Activated T-helper 1 cell treated with anti-CD3 and anti-CD28 coated beads, Interleukin-2, amount 50 U/mL, for 16 hours (primary cell): ENCODE measurements around the gene MIA.
"Not testable (repeated sequence)": the region's sequence is repeated elsewhere in the genome, so short reads cannot be mapped to it uniquely, and the experiment has no call there.

Experiments used
- DNase-seq, 2 donors: peaks; one replicate each; pipeline ENCODE4 v3.0.0-alpha.2; 2020; ENCODE audit warnings: low read depth in 1 of 2, low spot score in 1 of 2

Gene MIA

DNA sequence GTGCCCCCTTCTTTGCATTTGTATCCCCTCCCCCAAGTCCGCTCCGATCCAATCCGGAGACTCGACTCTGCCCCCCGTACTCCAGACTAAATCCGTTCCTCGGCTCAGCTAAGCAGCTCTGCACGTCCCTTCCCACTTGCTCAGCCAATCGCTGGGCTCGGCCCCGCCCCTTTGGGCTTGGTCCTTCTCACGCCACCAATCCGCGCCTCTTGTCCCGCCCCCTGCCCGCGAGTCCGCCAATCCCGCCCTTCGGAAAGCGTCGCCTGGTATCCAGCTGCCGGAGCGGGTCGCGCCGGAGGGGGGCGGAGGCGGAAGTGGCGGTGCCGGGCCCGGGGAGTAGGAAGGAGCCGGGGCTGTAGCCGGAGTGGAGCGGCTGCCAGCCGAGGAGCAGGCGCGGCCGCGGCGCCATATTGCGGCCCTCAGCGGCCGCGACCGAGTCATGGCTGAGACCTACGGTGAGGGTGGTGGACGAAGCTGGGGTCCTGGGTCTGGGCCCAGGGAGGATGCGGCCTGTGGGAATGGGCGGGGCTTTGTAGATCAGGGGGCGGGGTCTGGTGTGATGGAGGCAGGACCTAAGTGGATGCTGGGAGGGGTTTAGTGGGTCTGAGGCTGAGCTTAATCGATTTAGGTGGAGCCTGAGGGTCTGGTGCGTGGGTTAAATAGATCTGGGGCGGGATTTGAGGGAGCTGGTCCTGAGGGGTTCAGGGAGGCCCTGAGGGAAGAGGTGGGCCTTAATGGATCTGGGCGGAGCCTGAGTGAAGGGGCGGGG, 2.8 kb downstream of the MIA start, which contains the start of gene RAB4B:
TSS of gene RAB4B (plus strand) at position 311 of the 769 bp plus-strand sequence. CDS start at position 440, 129 bp downstream.
- peak; percentile 100 for DNase-seq

DNA sequence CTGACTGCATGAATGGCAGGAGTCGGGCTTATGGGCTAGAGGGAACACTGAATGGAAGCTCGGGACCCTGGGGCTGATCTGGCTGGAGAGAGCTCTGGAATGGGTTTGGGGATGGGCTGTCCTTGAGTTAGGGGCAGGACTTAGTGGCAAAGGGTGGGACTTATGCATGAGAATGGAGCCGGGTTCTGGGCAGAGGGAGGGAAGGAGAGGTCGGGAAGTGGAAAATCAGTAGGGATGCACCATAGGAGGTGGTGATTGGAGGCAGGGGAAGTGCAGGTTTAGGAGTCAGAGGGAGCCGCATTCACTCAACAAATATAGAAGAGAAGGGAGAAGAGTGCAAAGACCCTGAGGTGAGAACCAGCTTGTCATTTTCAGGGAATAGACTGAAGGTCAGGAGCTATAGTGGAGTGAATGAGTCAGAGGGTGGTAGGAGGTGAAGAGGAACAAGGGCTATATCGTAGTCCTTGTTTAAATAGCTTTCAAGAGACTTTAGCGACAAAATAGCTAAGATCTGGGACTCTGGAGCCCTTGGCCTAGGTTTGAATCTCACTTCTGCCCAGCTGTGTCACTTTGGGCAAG, 3.5 kb downstream of the MIA start:
- no peak for DNase-seq

DNA sequence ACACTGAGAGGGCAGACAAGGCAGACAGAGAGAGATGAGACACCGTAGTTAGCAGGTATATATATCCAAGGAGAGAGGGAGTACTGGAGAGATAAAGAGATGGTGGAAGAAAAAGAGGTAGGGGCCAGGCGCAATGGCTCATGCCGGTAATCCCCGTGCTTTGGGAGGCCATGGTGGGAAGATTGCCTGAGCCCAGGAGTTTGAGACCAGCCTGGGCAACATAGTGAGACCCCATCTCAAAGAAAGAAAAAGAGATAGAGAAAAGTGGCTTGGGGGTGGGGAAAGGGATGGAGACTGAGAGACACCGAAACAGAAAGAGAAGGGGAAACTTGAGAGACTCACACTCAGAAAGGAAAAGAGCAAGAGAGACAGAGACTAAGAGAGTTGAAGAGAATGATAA, 5.3 kb downstream of the MIA start:
- DNase-seq, result no peak

DNA sequence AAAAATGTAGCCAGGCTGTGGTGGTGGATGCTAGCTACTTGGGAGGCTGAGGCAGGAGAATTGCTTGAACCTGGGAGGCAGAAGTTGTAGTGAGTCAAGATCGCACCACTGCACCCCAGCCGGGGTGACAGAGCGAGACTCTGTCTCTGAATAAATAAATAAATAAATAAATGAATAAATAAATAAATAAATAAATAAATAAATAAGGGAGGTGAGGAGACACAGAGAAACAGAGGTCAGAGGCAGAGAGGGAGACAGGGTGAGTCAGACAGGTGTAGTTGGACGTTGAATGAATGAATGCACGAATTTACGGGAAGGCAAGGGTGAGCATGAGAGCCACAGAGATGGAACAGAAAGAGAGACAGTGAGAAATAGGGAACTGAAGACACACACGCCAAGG, 5.8 kb downstream of the MIA start:
- no peak for DNase-seq

DNA sequence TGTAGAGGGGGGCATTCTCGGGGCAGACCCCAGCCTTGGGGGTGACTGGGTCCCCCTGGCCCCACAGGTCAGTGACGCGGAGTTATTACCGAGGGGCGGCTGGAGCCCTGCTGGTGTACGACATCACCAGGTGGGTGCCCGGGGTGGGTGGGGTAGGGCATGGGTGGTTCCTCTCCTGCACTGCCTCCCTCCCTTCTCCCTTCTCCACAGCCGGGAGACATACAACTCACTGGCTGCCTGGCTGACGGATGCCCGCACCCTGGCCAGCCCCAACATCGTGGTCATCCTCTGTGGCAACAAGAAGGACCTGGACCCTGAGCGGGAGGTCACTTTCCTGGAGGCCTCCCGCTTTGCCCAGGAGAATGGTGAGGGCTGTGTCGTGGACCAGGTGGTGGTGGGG, 8.4 kb downstream of the MIA start:
- DNase-seq, result no peak

DNA sequence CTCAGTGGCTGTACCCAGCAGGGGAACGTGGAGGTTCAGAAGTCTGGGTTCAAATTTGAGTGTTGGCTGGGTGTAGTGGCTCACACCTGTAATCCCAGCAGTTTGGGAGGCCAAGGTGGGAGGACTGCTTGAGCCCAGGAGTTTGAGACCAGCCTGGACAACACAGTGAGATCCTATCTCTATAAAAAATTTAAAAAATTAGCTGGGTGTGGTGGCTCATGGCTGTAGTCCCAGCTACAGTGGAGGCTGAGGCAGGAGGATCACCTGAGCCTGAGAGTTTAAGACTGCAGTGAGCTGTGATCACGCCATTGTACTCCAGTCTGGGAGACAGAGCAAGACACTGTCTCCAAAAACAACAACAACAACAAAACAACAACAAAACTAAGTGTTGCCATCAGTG, 8.8 kb downstream of the MIA start:
- not testable (repeated sequence) for DNase-seq

DNA sequence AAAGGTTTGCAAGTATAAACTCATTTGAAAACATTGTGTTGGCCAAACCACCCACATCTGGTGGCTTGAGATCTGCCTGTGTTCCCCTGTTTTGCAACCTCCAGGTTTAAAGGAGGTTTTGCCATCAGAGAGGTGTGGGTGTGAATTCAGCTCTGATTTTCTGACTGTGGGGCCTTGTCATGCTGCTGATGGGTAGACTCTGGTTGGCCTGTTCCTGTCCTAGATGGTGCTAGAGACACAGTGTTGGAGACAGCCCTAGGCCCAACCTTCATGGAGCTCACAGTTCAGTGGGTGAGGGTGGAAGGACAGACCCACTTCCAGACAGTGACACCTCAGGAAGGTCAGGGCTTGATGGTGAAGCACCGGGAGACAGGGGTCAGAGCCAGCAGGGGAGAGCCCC, 10.2 kb downstream of the MIA start:
- no peak for DNase-seq

DNA sequence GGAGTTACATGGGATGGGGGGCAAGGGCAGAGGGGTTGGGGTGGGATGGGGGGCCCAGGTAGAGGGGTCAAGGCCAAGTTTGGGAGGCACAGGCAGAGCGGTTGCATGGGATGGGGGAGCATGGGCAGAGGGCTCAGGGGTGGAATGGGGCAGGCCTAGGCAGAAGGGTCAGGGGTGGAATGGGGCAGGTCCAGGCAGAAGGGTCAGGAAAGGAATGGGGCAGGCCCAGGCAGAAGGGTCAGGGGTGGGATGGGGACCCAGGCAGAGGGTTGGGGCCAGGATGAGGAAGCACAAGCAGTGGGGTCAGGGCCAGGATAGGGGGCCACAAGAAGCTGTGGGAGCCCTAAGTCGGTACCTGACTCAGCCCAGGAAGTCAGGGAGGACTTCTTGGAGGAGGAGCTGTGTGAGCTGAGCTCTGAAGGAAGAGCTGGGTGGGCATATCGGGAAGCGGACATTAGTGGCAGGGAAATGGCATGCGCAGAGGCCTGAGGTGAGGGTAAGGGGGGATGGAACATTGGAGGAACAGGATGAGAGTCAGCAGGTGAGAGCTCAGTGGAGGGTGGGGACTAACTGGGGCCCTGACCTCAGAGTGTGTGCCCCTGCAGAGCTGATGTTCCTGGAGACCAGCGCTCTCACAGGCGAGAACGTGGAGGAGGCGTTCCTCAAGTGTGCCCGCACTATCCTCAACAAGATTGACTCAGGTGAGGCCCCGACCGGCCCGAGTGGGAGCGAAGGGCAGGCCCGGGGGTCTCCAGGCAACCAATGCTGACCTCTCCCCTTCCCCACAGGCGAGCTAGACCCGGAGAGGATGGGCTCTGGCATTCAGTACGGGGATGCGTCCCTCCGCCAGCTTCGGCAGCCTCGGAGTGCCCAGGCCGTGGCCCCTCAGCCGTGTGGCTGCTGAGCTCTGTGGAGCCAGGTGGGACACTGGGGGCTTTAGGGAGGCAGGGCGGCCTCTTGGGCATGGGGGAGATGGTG, 11.0 kb downstream of the MIA start:
- no peak for DNase-seq

DNA sequence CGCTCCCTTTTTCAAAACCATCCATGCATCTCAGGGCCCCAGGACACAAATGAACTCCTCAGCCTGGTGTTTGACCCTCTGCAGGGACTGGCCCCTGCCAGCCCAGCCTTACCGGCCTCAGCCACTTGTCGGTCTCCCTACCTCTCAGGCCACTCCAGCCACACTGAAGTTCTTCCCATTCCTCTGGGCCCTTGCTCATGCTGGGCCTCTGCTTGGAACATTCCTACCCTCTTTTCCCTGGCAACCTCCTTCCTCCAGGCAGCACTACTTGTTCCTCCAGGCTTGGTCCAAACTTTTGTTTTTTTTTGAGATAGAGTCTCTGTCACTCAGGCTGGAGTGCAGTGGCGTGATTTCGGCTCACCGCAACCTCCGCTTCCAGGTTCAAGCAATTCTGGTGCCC, 16.0 kb downstream of the MIA start:
- DNase-seq, result no peak

DNA sequence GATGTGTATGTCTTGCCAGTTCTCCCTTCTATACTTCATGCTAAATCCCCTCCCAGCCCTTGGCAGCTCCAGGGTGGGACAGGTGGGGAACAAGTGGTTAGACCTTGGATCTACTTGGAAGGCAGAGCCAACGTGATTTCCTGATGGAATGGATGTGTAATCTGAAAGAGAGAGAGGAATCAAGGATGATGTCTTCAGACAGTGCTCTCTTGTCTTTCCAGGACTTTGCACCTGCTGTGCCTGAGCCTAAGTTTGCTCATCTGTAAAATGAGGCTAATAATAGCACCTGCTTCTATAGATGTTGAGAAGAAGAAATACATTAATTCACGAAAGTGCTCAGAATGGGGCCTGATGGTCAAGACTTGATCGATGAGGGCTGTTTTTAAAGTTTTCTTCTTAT, 16.7 kb downstream of the MIA start:
- DNase-seq, result no peak

DNA sequence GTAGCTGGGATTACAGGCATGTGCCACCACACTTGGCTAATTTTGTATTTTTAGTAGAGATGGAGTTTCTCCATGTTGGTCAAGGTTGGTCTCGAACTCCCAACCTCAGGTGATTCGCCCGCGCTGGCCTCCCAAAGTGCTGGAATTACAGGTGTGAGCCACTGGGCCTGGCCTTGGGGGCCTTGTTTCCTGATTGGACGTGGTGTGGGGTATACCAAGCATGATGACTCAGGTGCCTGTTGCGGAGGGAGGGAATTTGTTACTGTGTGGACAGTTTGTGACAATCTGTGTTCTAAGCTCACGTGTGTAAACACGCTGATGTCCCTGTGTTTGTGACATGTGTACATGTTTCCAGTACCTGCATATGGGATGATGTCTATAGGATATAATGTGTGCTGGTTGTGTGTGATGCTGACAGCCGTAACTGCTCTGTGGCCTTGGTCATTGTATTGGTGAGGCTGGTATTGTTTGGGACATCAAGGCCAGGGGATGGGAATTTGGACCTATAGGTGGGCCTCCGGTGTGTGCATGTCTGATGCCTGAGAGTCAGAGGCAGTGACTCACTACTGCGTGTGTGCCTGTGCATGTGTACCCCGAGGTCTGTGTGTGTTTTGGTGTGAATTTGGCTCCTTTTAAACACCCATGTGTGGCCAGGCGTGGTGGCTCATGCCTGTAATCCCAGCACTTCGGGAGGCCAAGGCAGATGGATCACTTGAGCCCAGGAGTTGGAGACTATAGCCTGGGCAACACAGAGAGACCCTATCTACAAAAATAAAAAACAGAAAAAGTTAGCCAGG, 22.0 kb downstream of the MIA start:
- no peak for DNase-seq

DNA sequence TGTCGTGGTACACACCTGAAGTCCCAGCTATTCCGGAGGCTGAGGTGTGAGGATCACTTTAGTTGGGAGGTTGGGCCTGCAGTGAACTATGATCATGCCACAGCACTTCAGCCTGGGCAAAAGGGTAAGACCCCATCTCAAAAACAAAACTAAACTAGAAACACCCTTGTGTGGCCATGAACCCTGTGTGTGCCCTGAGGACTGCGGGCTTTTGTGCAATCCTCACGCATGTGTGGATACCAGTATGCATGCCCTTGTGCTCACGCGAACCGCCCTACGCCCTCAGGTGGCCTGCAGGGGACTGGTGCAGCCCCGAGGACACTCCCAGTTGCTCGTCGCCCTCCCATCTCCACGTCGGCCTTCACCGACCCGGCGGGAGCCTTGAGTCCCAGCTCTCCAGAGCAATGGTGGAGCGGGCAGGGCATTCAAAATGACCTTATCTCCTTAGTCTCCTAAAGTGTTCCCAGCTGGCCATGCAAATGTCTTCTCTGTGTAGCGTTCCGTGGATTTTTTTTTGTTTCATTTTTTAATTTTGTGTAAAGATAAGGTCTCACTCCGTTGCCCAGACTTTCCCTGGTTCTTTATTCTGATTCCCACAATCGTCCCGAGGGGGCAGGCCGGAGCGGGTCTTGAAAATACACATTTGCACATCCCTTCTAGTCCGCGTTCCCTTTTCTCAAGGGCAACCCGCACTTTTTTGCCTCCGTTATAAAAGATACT, 22.8 kb downstream of the MIA start:
- peak; percentile 40 to 42 for DNase-seq

DNA sequence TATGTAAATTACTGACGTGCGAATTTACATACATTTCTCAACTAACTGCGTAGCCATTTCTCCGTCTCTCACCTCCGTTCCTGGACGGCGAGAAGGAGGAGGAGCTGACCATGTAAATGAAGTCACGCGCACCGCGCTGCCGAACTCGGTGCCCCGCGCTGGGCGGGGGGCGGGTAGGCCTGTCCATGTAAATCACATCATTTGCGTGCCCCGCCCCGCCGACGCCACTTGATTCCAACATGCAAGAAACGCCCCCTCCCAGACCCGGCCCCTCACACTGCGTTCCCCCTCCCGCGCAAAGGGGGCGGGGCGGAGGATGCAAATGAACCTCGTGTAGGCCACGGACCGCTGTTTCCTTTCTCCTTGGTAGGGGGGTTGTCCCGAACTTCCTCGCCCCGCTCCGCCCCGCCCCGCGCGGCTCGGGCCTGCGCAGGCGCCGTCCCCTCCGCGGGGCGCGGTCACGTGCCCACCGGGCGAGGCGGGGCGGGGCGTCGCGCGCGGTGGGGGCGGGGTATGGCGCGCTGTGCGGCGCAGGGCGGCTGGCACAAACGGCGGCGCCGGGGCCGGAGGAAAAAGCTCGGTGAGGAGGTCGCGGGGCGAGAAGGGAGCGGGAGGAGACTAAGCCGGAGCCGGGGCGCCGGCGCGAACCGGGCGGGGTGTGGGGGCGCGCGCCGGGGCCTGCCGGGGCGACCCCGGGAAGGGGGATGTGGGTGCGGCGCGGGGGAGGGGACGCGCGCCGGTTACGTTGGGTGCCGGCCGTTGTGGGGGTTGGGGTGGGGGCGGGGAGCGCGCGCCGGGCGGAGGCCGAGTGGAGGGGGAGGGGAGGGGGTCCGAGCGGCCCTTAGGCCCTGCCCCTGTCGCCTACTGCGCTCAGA, 23.6 kb downstream of the MIA start, which contains the start of gene EGLN2:
TSS of gene EGLN2 (plus strand) at position 509 of the 875 bp plus-strand sequence. CDS start 1,382 bp downstream, outside the sequence.
- peak; percentile 100 for DNase-seq

DNA sequence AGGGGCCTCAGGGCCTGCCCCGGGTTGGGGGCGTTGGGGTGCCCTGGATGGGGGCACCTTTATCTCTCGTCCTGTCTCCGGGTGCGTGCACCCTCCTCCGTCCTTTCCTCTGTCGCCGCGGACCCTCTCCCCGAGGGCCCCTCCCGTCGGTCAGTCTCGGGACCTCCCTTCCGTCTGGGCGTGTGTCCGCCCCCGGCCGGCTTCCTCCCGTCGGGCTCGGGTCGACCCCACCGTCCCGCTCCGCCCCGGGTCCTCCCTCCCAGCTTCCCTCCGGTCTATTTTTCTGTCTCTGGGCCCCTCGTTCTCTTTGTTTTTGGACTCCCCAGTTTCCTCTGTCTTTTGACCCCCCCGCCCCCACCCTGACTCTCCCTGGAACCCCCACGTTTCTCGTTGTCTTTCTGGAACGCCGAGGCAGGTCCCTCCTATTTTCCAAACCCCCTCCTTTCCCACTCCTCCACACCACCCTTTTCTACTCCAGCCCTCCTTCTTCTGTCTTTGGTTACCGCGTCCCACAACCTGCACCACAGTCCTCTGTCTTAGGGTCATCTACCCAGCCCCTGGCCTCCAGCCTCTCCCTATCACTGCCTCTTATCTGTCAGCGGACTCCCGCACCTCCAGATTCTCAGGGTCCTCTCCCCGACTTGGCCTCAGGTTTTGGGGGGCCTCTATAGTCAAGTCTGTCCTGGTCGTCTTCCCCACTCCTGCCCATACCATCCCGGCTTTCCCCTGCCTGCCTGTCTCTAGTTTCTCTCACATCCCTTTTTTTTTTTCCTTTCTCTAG, 24.4 kb downstream of the MIA start:
- no peak for DNase-seq

DNA sequence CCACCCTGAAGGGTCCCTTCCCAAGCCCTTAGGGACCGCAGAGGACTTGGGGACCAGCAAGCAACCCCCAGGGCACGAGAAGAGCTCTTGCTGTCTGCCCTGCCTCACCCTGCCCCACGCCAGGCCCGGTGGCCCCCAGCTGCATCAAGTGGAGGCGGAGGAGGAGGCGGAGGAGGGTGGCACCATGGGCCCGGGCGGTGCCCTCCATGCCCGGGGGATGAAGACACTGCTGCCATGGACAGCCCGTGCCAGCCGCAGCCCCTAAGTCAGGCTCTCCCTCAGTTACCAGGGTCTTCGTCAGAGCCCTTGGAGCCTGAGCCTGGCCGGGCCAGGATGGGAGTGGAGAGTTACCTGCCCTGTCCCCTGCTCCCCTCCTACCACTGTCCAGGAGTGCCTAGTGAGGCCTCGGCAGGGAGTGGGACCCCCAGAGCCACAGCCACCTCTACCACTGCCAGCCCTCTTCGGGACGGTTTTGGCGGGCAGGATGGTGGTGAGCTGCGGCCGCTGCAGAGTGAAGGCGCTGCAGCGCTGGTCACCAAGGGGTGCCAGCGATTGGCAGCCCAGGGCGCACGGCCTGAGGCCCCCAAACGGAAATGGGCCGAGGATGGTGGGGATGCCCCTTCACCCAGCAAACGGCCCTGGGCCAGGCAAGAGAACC, 25.1 kb downstream of the MIA start:
- no peak for DNase-seq

DNA sequence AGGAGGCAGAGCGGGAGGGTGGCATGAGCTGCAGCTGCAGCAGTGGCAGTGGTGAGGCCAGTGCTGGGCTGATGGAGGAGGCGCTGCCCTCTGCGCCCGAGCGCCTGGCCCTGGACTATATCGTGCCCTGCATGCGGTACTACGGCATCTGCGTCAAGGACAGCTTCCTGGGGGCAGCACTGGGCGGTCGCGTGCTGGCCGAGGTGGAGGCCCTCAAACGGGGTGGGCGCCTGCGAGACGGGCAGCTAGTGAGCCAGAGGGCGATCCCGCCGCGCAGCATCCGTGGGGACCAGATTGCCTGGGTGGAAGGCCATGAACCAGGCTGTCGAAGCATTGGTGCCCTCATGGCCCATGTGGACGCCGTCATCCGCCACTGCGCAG, 25.7 kb downstream of the MIA start:
- no peak for DNase-seq

DNA sequence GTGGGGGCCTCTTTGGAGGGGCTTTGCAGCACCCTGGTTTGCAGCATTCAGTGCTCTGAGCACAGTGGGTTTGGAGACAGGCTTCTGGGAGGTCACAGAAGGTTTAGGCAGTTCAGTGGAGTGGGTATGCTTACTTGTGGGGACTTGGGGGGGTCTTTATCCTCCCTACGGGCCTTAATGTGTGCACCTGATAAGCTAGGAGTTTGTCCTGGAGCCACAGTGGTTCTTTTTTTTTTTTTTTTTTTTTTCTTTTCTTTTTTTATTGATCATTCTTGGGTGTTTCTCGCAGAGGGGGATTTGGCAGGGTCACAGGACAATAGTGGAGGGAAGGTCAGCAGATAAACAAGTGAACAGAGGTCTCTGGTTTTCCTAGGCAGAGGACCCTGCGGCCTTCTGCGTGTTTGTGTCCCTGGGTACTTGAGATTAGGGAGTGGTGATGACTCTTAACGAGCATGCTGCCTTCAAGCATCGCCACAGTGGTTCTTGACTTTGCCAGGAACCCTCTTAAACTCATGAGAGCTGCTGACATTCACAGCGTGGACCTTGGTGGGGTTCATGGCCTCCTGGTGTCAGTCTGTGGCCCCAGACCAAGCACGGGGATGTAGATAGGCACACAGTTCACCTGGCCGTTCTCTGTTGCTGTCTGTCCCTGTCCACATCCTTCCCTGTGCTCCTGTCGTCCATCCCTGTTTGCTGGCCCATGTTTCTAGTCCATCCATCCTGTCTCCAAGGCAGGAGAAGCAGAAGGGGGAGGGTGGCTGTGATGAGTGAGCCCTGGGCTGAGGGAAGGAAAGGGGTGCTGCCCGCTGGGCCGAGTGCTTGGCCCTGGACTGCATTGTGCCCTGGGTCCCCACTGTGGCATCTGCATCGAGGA, 26.3 kb downstream of the MIA start:
- DNase-seq, result no peak
